AG10803 (cell line): Measurements from ENCODE around the gene SBNO2.
"Not testable (repeated sequence)": the region's sequence is repeated elsewhere in the genome, so short reads cannot be mapped to it uniquely, and the experiment has no call there.

Source experiments
- DNase-seq: peaks from one replicate; pipeline ENCODE4 v3.0.0; 2010; ENCODE audit warnings: low read depth
- H3K4me3 ChIP-seq: 2 replicates; pipeline ENCODE4 v1.5.1; 2011; ENCODE audit warnings: mild to moderate bottlenecking, low read length, control low read depth
- CTCF ChIP-seq: conservative IDR thresholded peaks from 2 replicates; pipeline ENCODE4 v1.5.1; 2011; ENCODE audit warnings: mild to moderate bottlenecking, low read length, control low read depth, inconsistent platforms

Gene SBNO2

GRCh38 chr19:1133471-1133929 is 40.6 kb downstream of the SBNO2 start:
- TF ChIP-seq CTCF, result no peak
- DNase-seq, result no peak
- no peak overlapping the region for H3K4me3 ChIP-seq

- no peak for DNase-seq
- H3K4me3 ChIP-seq, result peak overlapping the region; percentile 87
- no peak for TF ChIP-seq CTCF
Observed at GRCh38 chr19:1132552-1133383, 41.3 kb downstream of the SBNO2 start.

- peak; percentile 18; the same call in 1 of the 2 replicates for TF ChIP-seq CTCF
- peak; percentile 89 for DNase-seq
- peak overlapping the region; percentile 87 for H3K4me3 ChIP-seq
Observed at GRCh38 chr19:1131718-1132551, 42.1 kb downstream of the SBNO2 start.

- DNase-seq, result no peak
- TF ChIP-seq CTCF, result no peak
- H3K4me3 ChIP-seq, result peak overlapping the region; percentile 87
Observed at GRCh38 chr19:1130771-1131717, 43.0 kb downstream of the SBNO2 start.

- no peak for DNase-seq
- H3K4me3 ChIP-seq, result peak overlapping the region; percentile 87
- no peak for TF ChIP-seq CTCF
Observed at GRCh38 chr19:1129535-1129934, 44.5 kb downstream of the SBNO2 start.

GRCh38 chr19:1129084-1129483 is 45.0 kb downstream of the SBNO2 start:
- not testable (repeated sequence) for DNase-seq, H3K4me3 ChIP-seq

GRCh38 chr19:1128106-1128505 is 46.0 kb downstream of the SBNO2 start:
- no peak for DNase-seq
- H3K4me3 ChIP-seq, result no peak overlapping the region
- no peak for TF ChIP-seq CTCF
